Measurements from ENCODE around the gene OR8G5.

DNA sequence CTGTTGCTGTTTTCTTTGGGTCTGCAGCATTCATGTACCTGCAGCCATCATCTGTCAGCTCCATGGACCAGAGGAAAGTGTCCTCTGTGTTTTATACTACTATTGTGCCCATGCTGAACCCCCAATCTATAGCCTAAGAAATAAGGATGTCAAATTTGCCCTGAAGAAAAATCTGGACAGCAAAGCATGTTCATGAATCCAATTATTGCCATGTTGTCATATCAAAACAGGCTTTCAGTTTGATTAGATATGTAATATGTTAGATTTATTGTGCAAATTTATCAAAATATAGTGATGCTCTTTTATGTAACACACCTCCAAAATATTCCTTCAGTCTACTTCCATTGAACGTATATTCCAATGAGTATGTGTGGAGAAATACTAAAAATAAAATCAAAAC is 30.7 kb upstream of the OR8G5 start:
- no peak for TF ChIP-seq CTCF (IDR thresholded peaks at IDR 0.05; ENCODE audit: insufficient read depth, low read length, poor library complexity, severe bottlenecking)
- TF ChIP-seq EZH2phosphoT487 (conservative IDR thresholded peaks at IDR 0.05; ENCODE audit: low read length): no peak

All from SU-DHL-6 (cell line).